GM04504 (cell line): ENCODE measurements around the gene NOTCH2.

Experiments
- DNase-seq: peaks from one replicate; pipeline ENCODE4 v3.0.0-alpha.2; 2012; ENCODE audit warnings: low read depth

NOTCH2 gene

DNA sequence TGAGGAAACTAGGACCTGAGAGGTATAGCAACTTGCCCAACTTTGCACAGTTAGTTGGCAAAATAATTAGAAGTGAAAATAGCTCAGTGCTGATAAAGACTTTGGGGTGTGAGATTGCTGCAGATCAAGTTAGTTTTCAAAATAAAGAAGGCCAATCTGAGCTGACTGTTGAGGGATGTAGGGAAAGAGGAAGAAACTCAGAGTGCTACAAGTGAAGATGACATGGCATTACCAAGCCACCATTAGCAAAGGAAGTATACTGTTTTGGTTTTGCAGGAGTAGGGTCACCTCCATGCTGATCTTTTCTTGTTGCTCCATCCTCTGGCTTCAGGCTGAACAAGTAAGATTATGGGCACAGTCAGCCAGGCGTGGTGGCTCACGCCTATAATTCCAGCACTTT, 94.5 kb downstream of the NOTCH2 start:
- no peak for DNase-seq

DNA sequence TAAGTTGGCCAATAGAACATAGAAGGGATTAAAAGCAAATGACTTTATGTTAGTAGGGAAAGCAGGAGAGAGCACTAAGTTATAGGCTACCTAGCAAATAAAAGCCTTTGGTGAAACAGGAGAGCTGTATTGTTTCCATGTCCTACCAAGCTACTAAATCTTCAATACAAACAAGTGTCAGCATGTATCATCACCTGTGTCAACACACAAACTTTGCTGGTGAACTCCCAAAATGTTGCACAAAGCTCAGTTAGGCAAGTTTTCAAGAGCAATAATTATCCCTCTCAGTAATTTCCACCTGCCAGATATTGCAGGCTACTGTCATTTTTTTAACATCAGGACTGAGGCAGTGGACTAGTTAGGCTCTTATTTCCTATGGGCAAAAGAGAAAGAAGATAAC, 95.4 kb downstream of the NOTCH2 start:
- no peak for DNase-seq

DNA sequence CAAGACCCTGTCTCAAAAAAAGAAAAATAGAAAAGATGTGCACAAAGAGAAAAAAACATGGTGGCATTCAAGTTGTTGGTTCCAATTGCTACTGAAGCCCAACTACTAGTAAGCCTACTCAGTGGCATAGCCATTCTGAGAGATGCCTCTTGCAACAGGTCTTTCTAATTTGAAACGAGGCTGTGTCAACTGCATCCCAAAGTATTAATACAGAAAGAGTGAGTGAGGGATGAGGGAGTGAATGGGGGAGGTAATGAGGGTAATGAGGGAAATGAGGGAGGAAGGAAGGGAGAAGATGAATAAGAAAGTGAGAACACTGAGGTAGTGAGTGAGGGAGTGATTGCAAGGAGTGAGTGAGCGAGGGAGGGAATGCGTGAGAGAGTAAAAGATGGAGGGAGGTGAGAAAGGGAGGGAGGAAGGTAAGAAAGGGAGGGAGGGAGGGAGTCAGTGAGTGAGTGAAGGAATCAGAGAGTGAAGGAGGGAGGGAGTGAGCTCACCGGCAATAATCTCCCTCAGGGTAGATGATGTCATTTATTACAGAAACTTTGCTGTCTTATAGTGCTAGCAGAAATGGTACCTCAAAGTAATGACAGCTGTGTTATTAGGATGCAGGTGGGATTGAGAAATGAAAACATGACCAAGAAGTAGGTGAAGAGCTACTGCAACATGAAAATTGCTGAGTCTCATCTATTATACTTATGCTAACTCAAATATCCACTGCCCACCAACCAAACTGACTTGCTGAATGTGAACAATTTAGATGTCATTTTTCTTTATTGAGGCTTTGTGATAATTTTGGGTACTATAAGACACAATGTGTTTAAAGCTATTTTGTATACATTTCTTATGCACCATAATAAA, 97.5 kb downstream of the NOTCH2 start:
- DNase-seq: no peak

DNA sequence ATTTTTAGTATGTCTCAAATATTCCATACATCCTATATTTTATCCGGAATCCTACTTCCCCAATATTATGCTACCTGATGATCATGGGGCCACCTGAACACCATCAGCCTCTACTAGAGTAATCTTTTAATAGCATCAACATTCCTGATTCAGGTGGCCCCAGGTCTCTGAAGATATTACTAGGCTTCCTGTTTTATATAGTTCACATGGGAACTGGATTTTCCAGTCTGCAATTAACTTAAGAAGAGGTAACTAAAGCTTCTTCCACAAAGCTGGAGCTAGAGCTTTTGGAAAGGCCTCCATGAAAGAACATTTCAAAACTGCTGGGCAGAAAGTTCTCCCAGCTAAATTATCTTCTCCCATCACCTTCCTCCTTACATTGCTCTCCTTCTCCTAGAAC, 100.9 kb downstream of the NOTCH2 start:
- DNase-seq: no peak

DNA sequence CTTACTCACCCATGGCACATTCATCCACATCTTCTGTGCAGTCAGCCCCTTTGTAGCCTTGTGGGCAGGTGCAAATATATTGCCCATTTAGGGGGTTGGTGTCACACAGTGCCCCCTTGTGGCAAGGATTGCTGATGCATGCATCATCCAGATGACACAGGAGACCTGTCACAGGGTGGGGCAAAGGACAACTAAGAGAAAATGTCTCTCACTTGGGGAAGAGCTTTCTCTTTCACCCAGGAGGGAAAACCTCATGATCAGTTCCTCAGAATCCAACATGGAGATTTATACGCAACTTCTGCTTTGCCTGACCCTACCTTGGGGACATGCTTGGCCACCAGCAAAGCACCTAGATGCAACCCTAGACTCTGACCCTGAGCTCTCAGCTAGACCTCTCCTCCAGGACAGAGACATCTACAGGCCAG, 101.4 kb downstream of the NOTCH2 start:
- DNase-seq: no peak

DNA sequence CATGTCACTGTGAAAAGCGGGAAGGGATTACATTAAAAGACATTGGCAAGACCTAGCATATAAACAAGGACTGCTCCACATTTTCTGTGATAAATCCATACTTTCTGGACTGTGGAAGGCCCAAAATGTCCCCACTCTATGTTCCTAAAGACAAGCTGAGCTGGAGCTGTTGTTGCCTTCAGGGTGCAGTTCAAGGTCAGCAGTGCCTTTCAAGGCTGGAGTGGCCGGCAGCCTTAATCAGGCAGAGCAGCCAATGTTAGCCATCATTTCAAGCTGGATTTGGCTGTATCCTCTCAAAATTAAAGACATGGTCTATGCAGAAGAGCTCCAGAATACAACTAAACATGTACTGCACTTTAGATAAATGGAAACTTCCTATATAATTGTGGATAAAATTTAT, 102.8 kb downstream of the NOTCH2 start:
- no peak for DNase-seq

DNA sequence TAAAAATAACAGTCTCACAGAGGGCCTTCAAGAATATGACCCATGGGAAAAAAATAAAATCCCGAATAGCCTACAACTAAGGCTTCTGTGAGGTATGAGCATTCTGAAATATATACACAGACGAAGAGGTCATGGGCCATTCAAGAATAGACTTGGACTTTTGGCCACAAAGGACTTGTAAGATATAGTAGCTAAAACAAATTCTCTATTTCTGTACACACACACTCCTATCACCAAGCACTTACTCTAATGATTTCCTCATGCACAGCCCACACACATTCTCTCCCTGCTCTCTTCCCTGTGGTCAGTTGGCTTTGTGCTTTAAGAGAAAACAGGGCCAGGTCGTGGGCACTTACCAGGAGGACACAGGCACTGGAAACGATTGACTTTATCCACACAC, 103.4 kb downstream of the NOTCH2 start:
- DNase-seq: no peak

DNA sequence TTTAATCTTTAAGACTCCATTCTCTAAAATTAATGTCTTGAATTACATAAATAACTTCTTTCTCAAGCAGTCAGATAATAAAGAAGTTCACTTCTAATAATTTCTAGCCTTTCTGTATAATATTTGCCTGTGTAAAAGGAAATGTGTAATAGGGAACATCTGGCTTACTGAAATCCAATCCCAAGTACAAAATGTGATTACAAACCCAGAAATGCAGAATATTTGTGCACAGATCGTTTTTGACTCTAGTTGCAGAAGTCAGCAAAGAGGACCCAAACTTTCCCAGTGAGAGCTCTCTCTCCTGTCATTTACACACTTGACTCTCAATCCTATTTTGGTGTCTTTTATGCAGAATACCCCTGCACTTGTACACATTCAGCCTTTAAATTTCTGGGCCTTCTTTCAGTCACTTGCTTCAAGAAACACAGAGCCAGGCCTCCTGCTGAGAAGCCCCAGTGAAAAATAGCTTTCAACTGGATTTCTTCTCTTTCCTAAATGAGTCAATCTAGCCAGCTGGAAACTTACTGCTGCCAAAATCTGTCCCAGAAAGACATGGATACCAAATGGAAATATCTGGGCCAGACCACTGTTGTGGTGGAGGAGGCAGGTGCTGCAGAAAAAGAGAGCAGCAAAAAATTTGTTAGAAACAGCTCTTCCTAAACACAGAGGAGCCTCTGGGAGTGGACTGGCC, 104.6 kb downstream of the NOTCH2 start:
- DNase-seq: no peak

DNA sequence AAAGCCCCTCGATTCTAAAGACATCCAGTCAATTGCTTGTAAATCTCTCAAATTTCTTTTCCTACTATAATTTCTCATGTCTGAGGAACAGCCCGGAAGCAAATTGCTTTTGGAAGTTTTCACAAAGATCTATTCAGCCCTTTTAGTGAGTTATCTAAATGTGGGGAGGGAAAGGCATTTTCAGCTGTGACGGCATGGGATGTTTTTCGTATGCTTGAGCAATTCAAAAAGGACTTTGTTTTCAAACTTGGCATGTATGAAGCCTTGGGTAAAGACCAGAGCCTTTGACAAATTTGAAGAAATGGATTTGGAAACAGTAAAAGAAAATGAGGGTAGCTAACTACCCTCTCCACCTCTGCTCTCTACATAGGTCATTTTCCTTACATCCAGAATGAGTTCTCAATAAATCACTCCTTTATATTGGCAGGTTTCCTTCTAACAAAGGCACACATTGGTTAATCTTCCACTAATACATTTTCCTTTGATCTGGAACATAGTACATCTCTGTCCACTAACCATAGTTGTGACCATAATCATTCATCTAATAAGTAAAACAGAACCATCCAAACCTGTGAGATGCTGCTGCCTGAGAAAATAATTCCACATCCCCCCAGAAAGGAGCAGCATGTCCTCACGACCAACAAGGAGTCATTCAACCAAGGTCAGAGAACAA, 107.0 kb downstream of the NOTCH2 start:
- no peak for DNase-seq

DNA sequence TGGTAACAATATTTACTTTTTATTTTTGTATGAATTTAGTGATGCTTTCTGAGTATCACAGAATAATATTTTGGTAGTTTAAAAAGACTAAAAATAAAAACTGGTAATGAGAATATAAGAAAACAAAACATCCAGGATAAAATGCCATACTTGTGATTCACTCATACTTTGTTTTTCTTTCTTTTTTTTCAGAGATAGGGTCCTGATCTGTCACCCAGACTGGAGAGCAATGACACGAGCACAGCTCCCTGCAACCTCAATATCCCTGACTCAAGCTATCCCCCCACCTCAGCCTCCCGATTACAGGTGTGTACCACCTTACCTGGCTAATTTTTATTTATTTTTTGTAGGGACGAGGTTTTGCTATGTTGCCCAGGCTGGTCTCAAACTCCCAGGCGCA, 109.0 kb downstream of the NOTCH2 start:
- no peak for DNase-seq

DNA sequence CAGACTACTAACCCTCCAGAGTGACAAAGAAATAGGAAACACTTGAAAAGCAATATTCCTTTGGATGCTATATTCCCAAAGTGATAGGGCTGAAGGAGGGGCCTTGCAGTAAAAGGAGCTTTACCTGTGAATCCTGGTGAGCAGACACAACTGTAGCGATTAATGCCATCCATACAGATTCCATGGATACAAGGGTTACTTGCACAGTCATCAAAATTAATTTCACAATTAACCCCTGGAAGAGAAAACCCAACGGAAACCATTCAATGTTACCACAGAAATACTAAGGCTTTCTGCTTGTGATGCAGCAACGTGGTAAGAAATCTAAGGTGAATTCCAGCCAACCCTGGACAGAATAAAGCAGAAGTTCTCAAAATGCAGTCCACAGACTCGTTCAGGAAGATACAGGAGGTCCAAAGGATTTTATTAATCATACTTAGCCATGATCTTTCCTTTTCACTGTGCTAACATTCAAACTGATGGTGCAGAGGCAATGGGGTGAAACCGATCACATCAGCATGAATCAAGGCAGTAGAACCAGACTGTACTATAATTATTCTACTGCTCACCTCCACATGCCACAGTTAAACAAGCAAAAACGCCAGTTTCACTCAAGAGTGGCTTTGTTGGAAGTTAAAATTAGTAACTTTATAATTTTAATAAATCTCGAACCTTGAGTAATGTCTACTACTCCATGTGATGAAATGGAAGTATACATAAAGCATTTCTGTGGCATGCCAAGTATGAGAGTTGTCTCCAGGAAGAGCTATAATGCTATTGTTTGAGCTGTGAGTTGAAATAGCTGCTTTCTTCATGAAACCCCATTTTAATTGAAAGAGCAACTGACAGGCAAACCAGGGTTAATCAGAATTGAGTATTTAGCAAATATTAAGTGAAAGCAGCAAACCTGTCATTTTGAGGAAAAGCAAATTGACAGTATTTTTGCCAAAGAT, 109.9 kb downstream of the NOTCH2 start:
- no peak for DNase-seq

DNA sequence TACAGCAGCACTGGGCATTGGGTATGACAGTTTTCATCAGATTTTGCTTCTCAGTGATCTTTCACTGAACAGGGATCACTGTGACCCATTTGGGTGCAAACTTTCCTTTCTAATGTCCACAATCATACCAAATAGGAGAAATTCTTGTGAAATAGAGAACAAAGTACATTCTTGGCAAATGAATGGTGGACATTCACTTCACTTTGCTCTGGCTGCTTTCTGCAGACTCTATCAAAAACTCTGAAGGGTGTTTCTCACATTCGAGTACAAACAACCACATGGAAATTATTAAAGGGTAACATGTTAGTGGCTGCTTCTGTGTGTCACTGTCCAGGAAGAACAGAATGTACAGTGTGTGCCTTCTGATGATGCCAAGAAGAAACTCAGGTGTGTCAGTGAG, 111.2 kb downstream of the NOTCH2 start:
- DNase-seq: no peak

DNA sequence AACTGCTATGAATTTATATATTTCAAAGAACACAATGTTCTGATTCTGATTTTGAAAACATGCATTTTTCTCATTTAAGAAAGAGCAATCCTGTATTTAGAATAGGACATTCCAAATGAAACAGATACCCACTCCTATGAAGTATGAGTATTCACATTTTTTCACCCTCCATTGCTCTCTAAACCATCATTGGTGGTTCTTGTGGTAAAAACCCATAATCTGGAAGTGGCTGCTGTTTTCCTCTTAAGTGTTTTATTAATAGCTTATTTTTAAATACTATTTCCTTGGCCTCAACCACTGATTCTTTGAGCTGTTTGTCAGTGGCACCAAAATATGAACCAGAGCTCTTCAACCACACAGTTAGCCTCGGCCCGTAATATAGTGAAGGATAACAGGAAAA, 113.2 kb downstream of the NOTCH2 start:
- DNase-seq: no peak

DNA sequence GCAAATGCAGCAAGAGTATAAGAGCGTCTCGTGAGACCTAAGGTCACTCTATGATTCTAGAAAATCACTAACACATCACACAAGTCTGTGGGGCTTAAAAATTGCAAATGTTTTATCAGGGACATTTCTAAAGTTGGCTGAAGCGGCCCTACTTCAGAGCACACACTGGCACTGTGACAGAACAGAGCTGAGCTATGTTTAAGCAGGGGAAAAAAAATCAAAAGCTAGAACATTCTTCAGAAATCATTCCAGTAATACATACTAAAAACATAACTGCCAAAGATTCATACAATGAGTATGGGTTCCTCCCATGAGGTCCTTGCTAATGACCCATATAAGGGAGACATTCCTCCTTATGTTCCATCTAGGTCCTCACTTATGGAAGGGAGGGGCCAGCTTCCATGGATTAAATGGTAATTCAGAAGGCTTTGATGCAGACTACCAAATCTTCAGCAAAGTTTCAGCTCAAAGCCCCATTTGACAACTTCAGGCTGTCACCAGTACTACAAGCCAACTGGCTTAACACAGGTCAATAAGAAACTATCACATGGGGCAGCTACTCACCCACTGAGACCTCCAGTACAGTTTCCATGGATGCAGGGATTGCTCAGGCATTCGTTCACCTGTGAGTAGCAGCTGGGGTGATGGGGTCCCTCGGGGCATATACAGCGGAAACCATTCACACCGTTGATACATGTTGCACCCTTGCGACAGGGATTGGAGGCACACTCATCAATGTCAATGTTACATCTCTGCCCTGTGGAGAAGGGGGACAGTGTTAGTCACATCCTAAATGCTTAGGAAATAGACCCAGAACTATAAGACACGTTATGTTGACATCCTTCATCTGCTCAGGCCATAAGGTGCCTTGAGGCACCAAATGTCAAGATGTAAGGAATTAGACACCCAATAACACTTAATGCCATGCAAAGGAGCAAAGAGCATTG, 114.7 kb downstream of the NOTCH2 start:
- no peak for DNase-seq

DNA sequence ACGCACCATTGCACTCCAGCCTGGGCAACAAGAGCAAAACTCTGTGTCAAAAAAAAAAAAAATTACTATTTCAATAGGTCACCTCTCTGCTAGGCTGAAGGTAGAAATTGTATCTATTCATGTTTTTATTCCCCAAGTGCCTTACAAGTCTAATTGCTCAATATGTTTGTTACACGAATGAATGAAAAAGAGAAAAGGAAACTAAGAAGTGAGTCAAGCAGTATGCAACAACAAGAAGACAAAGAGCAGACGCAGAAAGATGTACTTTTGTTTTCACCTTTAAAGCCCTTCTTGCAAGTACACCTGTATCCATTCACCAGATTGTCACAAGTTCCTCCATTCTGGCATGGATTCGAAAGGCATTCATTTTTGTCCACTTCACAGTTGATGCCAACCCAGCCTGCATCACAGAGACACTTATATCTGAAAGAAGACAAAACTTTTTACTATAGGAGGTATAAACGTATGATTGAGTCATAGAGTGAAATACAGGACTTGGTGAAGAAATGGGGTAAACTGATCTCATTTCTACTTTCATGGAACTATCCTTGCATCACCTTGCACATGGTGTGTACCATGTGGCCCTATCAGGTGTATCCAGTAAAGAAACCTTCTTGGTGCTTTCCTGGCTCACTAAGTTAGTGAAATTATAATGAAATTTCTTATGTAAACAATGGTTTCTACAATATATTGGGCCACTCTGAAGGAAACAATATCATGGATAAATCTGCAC, 116.0 kb downstream of the NOTCH2 start:
- no peak for DNase-seq

DNA sequence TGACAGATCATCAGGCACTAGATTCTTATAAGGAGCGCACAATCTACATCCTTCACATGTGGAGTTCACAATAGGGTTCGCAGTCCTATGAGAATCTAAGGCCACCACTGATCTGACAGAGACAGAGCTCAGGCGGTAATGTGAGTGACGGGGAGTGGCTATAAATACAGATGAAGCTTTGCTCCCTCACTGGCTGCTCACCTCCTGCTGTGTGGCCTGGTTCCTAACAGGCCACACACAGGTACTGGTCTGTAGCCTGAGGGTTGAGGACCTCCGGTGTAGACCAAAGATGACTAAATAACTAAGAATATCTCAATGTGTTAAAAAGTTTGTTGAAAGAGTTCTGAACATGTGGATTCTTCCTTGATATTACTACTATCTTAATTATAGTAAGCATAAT, 117.0 kb downstream of the NOTCH2 start:
- no peak for DNase-seq

DNA sequence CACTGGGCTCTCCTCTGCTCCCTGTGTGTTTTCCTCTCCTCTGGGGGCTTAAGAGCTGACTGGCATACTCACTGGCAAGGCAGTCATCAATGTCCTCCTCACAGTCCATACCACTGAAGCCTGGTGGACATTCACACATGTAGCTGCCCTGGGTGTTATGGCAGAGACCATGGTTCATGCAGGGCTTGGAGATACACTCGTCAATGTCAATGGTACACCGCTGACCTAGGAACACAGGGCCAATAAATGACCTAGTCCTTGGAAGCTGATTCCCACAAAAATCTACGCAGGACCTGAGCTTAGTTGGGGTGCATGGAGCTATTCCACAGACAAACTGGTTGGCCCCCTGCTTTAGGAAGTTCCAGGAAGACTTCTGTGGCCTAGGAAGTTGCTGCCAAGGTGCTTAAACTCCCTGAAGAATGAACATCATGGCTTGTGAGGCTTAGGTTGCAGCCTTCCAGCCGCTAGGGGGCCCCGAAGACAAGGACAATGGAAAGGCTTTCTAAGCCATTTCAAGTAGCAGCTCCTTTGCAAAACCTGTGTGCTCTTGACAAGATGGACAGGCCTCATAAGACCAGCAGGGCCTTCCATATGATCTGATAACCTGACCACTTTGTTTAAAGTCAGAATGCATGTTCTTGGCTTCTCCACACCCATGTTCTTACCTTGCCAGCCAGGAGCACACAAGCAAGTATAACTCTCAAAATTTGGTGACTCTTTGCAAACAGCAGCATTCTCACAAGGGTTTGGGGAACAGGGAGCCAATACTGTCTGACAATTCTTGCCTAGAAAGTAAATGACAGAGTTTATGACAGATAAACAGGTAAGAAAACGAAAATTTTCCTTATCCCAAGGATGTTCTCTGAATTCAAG, 120.9 kb downstream of the NOTCH2 start:
- DNase-seq: peak; percentile 59

DNA sequence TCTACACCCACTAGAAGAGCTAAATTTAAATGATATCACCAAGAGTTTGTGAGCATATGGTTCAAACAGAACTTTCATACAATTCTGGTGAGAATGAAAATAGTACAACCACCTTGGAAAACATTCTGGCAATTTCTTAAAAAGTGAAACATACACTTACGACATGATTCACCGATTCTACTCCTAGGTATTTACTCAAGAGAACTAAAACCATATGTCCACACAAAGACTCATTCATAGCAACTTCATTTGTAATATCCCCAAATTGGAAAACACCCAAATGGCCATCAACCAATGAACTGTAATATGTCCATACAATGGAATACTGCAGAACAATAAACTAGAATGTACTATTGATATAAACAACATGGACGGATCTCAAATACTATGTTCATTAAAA, 122.0 kb downstream of the NOTCH2 start:
- peak; percentile 75 for DNase-seq

DNA sequence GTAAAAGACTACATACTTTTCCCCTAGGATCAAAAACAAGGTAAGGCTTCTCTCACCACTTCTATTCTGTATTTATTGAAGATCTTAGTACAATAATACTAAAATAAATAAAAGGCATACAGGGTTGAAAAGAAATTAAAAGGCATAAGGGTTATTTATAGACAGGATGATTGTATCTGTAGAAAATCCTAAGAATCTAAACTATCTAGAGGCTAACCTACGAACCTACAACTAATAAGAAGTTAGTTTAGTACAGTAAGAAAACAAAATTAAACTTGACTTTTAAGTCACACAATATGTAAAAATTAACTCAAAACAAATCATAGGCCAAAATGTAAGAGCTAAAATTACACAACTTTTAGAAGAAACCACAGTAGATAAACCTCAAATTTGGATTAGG, 122.7 kb downstream of the NOTCH2 start:
- DNase-seq: no peak
